AG04449 (cell line): ENCODE data around the gene CLCN1.

Source experiments
- CTCF ChIA-PET: fragments of 350-600 bp; formaldehyde crosslinking; extraction: SDS; loops from one replicate; lab custom pipeline; 2021; ENCODE audit warnings: antibody characterized with exemption; lab: Yijun Ruan, JAX
- POLR2A ChIA-PET: fragments of 400-600, 350-600 bp; formaldehyde crosslinking; extraction: SDS; loops from one replicate; lab custom pipeline; 2020; ENCODE audit warnings: antibody characterized with exemption, inconsistent platforms; lab: Yijun Ruan, JAX
- DNase-seq: peaks from one replicate; pipeline ENCODE4 v3.0.0-alpha.2; 2010; ENCODE audit warnings: low read depth, low spot score
- H3K4me3 ChIP-seq: 2 replicates; pipeline ENCODE4 v1.5.1; 2011; ENCODE audit warnings: low read depth, mild to moderate bottlenecking, control low read depth, low read length
- TF ChIP-seq, protein P1 (sequence below): IDR thresholded peaks from one replicate; pipeline ENCODE4 v1.5.1; 2011; ENCODE audit warnings: mild to moderate bottlenecking, moderate library complexity, low read length, control low read depth, inconsistent platforms; ENCODE audit not compliant: insufficient read depth; ENCODE audit errors: missing control alignments

The CLCN1 gene

DNA sequence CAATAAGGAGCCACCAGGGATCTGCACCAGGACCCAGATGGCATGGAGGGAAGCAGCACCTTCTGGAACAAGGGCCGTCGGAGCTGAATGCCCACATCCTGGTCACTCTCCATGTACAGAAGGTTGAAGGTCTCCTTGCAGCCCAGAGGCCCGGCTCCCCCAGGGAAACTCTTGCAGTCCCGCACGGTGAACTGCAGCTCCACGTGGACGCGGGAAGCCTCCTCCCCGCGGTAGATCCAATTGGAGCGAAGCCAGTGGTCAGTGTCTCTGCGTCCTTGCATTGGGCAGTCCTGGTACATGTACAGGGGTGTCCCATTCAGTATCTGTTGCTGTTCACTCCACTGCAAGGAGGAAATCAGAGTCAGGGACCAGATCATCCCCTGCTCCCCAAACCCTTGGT is 85.4 kb downstream of the CLCN1 start:
- ChIA-PET POLR2A (no interaction called here), CTCF (interaction anchor here (1.2 to 3.3 kb wide), 2 partner anchors 9 to 16 kb away, joined by 3 to 22 read pairs; no protein-coding TSS in a partner anchor)
- H3K4me3 ChIP-seq = no peak overlapping the region
- TF ChIP-seq, protein P1, sequence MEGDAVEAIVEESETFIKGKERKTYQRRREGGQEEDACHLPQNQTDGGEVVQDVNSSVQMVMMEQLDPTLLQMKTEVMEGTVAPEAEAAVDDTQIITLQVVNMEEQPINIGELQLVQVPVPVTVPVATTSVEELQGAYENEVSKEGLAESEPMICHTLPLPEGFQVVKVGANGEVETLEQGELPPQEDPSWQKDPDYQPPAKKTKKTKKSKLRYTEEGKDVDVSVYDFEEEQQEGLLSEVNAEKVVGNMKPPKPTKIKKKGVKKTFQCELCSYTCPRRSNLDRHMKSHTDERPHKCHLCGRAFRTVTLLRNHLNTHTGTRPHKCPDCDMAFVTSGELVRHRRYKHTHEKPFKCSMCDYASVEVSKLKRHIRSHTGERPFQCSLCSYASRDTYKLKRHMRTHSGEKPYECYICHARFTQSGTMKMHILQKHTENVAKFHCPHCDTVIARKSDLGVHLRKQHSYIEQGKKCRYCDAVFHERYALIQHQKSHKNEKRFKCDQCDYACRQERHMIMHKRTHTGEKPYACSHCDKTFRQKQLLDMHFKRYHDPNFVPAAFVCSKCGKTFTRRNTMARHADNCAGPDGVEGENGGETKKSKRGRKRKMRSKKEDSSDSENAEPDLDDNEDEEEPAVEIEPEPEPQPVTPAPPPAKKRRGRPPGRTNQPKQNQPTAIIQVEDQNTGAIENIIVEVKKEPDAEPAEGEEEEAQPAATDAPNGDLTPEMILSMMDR = no peak
- DNase-seq = no peak
